Measurements from ENCODE around the gene IDH3A. TPM values are rescaled to one million over a fixed set of nuclear protein-coding genes. Genes with fewer than 3 reads are reported as not detected.

Gene IDH3A
- total RNA-seq, 1 experiment from 2014 or later: 49.3 TPM

- no peak overlapping the region for H3K4me2 ChIP-seq (ENCODE audit: low read depth, low read length, poor library complexity, severe bottlenecking)
- H4K20me1 ChIP-seq (ENCODE audit: insufficient read depth, low read depth, low read length): no peaks in the 10 kb centered on the region
- no peak overlapping the region for H2AFZ ChIP-seq (ENCODE audit: low read length)
- H3K36me3 ChIP-seq (ENCODE audit: insufficient read depth, low read length): no peaks in the 10 kb centered on the region
- no peak overlapping the region for H3K9ac ChIP-seq (ENCODE audit: low read length)
- H3K4me1 ChIP-seq (ENCODE audit: low read length): no peaks in the 10 kb centered on the region
- H3K79me2 ChIP-seq (ENCODE audit: low read length): no peaks in the 10 kb centered on the region
- H3K27ac ChIP-seq (ENCODE audit: low read length): no peak overlapping the region
- no peaks in the 10 kb centered on the region for H3K9me2 ChIP-seq (replicated peaks; ENCODE audit: insufficient read depth, low read length)
- no peak overlapping the region for H3K4me3 ChIP-seq (ENCODE audit: low read length)
- H3K9me3 ChIP-seq (ENCODE audit: low read length): no peaks in the 10 kb centered on the region
- H3K27me3 ChIP-seq (ENCODE audit: low read length): no peaks in the 10 kb centered on the region
- no peak for DNase-seq
Observed at GRCh38 chr15:78104566-78105475, 44.3 kb upstream of the IDH3A start.

- H3K4me2 ChIP-seq (ENCODE audit: low read depth, low read length, poor library complexity, severe bottlenecking): no peak overlapping the region
- no peaks in the 10 kb centered on the region for H4K20me1 ChIP-seq (ENCODE audit: insufficient read depth, low read depth, low read length)
- H3K79me2 ChIP-seq (ENCODE audit: low read length): no peaks in the 10 kb centered on the region
- no peak overlapping the region for H2AFZ ChIP-seq (ENCODE audit: low read length)
- no peaks in the 10 kb centered on the region for H3K36me3 ChIP-seq (ENCODE audit: insufficient read depth, low read length)
- no peak for DNase-seq
- no peaks in the 10 kb centered on the region for H3K9me2 ChIP-seq (replicated peaks; ENCODE audit: insufficient read depth, low read length)
- no peak overlapping the region for H3K9ac ChIP-seq (ENCODE audit: low read length)
- no peaks in the 10 kb centered on the region for H3K27me3 ChIP-seq (ENCODE audit: low read length)
- H3K4me1 ChIP-seq (ENCODE audit: low read length): no peaks in the 10 kb centered on the region
- no peak overlapping the region for H3K4me3 ChIP-seq (ENCODE audit: low read length)
- no peaks in the 10 kb centered on the region for H3K9me3 ChIP-seq (ENCODE audit: low read length)
- H3K27ac ChIP-seq (ENCODE audit: low read length): no peak overlapping the region
Observed at GRCh38 chr15:78105476-78106241, 43.5 kb upstream of the IDH3A start.

GRCh38 chr15:78107471-78107870 is 41.7 kb upstream of the IDH3A start:
- Histone ChIP-seq H3K9me3 (ENCODE audit: low read length) (no peaks in the 10 kb centered on the region), H3K4me3 (ENCODE audit: low read length) (no peak overlapping the region), H3K4me2 (ENCODE audit: low read depth, low read length, poor library complexity, severe bottlenecking) (no peak overlapping the region), H3K4me1 (ENCODE audit: low read length) (no peaks in the 10 kb centered on the region), H4K20me1 (ENCODE audit: insufficient read depth, low read depth, low read length) (no peaks in the 10 kb centered on the region), H3K27me3 (ENCODE audit: low read length) (no peaks in the 10 kb centered on the region), H3K36me3 (ENCODE audit: insufficient read depth, low read length) (no peaks in the 10 kb centered on the region), H3K9me2 (replicated peaks; ENCODE audit: insufficient read depth, low read length) (no peaks in the 10 kb centered on the region), H3K79me2 (ENCODE audit: low read length) (no peaks in the 10 kb centered on the region), H2AFZ (ENCODE audit: low read length) (no peak overlapping the region), H3K27ac (ENCODE audit: low read length) (no peak overlapping the region), H3K9ac (ENCODE audit: low read length) (no peak overlapping the region)
- DNase-seq: no peak

- H3K9me2 ChIP-seq (replicated peaks; ENCODE audit: insufficient read depth, low read length): no peaks in the 10 kb centered on the region
- H3K27me3 ChIP-seq (ENCODE audit: low read length): no peaks in the 10 kb centered on the region
- no peaks in the 10 kb centered on the region for H3K4me1 ChIP-seq (ENCODE audit: low read length)
- no peak overlapping the region for H3K4me3 ChIP-seq (ENCODE audit: low read length)
- H4K20me1 ChIP-seq (ENCODE audit: insufficient read depth, low read depth, low read length): no peaks in the 10 kb centered on the region
- no peaks in the 10 kb centered on the region for H3K36me3 ChIP-seq (ENCODE audit: insufficient read depth, low read length)
- peak; percentile 92 for DNase-seq
- no peak overlapping the region for H3K27ac ChIP-seq (ENCODE audit: low read length)
- H3K9ac ChIP-seq (ENCODE audit: low read length): no peak overlapping the region
- no peaks in the 10 kb centered on the region for H3K79me2 ChIP-seq (ENCODE audit: low read length)
- H3K9me3 ChIP-seq (ENCODE audit: low read length): no peaks in the 10 kb centered on the region
- no peak overlapping the region for H3K4me2 ChIP-seq (ENCODE audit: low read depth, low read length, poor library complexity, severe bottlenecking)
- no peak overlapping the region for H2AFZ ChIP-seq (ENCODE audit: low read length)
Observed at GRCh38 chr15:78108300-78109084, 40.7 kb upstream of the IDH3A start.

GRCh38 chr15:78109156-78109555 is 40.0 kb upstream of the IDH3A start:
- Histone ChIP-seq H3K79me2 (ENCODE audit: low read length) (no peaks in the 10 kb centered on the region), H3K27me3 (ENCODE audit: low read length) (no peaks in the 10 kb centered on the region), H3K9ac (ENCODE audit: low read length) (no peak overlapping the region), H4K20me1 (ENCODE audit: insufficient read depth, low read depth, low read length) (no peaks in the 10 kb centered on the region), H3K9me2 (replicated peaks; ENCODE audit: insufficient read depth, low read length) (no peaks in the 10 kb centered on the region), H3K4me2 (ENCODE audit: low read depth, low read length, poor library complexity, severe bottlenecking) (no peak overlapping the region), H3K36me3 (ENCODE audit: insufficient read depth, low read length) (no peaks in the 10 kb centered on the region), H3K4me3 (ENCODE audit: low read length) (no peak overlapping the region), H3K27ac (ENCODE audit: low read length) (no peak overlapping the region), H3K9me3 (ENCODE audit: low read length) (no peaks in the 10 kb centered on the region), H2AFZ (ENCODE audit: low read length) (no peak overlapping the region), H3K4me1 (ENCODE audit: low read length) (no peaks in the 10 kb centered on the region)
- no peak for DNase-seq

DNA sequence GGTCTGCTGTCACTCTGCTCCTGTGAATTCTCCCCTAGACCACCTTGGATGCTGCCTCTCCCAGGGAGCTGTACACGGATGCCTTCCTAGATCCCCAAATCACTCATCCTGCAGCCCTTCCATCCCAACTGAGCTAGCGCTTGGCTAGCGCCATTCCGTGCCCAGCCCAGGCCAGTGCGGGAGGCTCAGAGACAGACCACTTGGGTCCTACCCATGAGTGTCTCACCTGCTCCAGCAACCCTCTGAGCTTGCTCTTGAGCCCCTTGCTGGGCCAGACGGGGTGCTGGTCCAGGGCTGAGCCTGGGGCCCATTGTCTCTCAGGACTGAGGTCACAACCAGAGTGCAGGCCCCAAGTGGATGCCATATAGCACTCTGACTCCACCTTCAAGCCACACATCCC is 39.1 kb upstream of the IDH3A start:
- H3K9ac ChIP-seq (ENCODE audit: low read length): no peak overlapping the region
- no peak overlapping the region for H3K4me3 ChIP-seq (ENCODE audit: low read length)
- no peaks in the 10 kb centered on the region for H3K9me3 ChIP-seq (ENCODE audit: low read length)
- no peaks in the 10 kb centered on the region for H3K27me3 ChIP-seq (ENCODE audit: low read length)
- DNase-seq: no peak
- no peaks in the 10 kb centered on the region for H3K79me2 ChIP-seq (ENCODE audit: low read length)
- no peaks in the 10 kb centered on the region for H3K36me3 ChIP-seq (ENCODE audit: insufficient read depth, low read length)
- no peak overlapping the region for H3K4me2 ChIP-seq (ENCODE audit: low read depth, low read length, poor library complexity, severe bottlenecking)
- H3K4me1 ChIP-seq (ENCODE audit: low read length): no peaks in the 10 kb centered on the region
- no peak overlapping the region for H2AFZ ChIP-seq (ENCODE audit: low read length)
- no peaks in the 10 kb centered on the region for H3K9me2 ChIP-seq (replicated peaks; ENCODE audit: insufficient read depth, low read length)
- no peak overlapping the region for H3K27ac ChIP-seq (ENCODE audit: low read length)
- no peaks in the 10 kb centered on the region for H4K20me1 ChIP-seq (ENCODE audit: insufficient read depth, low read depth, low read length)

- H3K4me1 ChIP-seq (ENCODE audit: low read length): 0 out of 2 replicates have a peak, but pooled peaks cover 2% of the 10 kb centered on the region
- no peak overlapping the region for H2AFZ ChIP-seq (ENCODE audit: low read length)
- H3K9me3 ChIP-seq (ENCODE audit: low read length): no peaks in the 10 kb centered on the region
- H3K79me2 ChIP-seq (ENCODE audit: low read length): no peaks in the 10 kb centered on the region
- H3K27me3 ChIP-seq (ENCODE audit: low read length): no peaks in the 10 kb centered on the region
- H3K4me2 ChIP-seq (ENCODE audit: low read depth, low read length, poor library complexity, severe bottlenecking): no peak overlapping the region
- no peaks in the 10 kb centered on the region for H3K9me2 ChIP-seq (replicated peaks; ENCODE audit: insufficient read depth, low read length)
- DNase-seq: no peak
- H3K9ac ChIP-seq (ENCODE audit: low read length): no peak overlapping the region
- no peak overlapping the region for H3K27ac ChIP-seq (ENCODE audit: low read length)
- H3K36me3 ChIP-seq (ENCODE audit: insufficient read depth, low read length): no peaks in the 10 kb centered on the region
- no peak overlapping the region for H3K4me3 ChIP-seq (ENCODE audit: low read length)
- no peaks in the 10 kb centered on the region for H4K20me1 ChIP-seq (ENCODE audit: insufficient read depth, low read depth, low read length)
Observed at GRCh38 chr15:78110916-78111475, 38.2 kb upstream of the IDH3A start.
